ENCODE measurements around the gene ANO7. TPM values are rescaled to one million over a fixed set of nuclear protein-coding genes. Genes with fewer than 3 reads are reported as not detected.

Gene ANO7
- total and polyA plus RNA-seq, 2 experiments from 2014 or later, result 2.8 to 3.4 TPM

DNA sequence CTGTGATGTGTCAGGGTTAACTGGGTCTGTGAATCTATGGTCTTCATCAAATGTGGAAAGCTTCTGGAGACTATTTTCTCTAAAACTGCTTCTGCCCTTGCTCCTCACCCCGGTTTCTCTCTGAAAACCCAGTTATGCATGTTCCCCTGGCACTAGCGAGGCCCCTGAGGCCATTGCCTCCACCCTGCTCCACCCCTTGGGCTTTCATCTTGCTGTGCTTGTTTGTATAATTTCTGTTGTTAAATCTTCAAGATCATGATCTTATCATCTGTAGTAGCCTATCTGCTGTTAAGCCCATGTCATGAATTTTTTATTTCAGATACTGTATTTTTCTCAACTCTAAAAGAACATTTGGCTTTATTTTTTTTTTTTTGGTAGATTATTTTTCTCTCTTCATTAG is 14.9 kb upstream of the ANO7 start:
- no peaks in the 10 kb centered on the region for H3K9me3 ChIP-seq (ENCODE audit: low read depth)
- H3K4me1 ChIP-seq (ENCODE audit: low read depth), result no peaks in the 10 kb centered on the region
- H3K27ac ChIP-seq, result no peak overlapping the region
- no peak for DNase-seq (ENCODE audit: low read depth in 1 of 2, low spot score in 1 of 2)
- no peak overlapping the region for H3K4me3 ChIP-seq
- peaks cover 1% of the 10 kb centered on the region for H3K36me3 ChIP-seq
- no peaks in the 10 kb centered on the region for H3K27me3 ChIP-seq
- TF ChIP-seq, protein P1, sequence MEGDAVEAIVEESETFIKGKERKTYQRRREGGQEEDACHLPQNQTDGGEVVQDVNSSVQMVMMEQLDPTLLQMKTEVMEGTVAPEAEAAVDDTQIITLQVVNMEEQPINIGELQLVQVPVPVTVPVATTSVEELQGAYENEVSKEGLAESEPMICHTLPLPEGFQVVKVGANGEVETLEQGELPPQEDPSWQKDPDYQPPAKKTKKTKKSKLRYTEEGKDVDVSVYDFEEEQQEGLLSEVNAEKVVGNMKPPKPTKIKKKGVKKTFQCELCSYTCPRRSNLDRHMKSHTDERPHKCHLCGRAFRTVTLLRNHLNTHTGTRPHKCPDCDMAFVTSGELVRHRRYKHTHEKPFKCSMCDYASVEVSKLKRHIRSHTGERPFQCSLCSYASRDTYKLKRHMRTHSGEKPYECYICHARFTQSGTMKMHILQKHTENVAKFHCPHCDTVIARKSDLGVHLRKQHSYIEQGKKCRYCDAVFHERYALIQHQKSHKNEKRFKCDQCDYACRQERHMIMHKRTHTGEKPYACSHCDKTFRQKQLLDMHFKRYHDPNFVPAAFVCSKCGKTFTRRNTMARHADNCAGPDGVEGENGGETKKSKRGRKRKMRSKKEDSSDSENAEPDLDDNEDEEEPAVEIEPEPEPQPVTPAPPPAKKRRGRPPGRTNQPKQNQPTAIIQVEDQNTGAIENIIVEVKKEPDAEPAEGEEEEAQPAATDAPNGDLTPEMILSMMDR (IDR thresholded peaks at IDR 0.05; ENCODE audit: low read depth, low read length), result no peak

DNA sequence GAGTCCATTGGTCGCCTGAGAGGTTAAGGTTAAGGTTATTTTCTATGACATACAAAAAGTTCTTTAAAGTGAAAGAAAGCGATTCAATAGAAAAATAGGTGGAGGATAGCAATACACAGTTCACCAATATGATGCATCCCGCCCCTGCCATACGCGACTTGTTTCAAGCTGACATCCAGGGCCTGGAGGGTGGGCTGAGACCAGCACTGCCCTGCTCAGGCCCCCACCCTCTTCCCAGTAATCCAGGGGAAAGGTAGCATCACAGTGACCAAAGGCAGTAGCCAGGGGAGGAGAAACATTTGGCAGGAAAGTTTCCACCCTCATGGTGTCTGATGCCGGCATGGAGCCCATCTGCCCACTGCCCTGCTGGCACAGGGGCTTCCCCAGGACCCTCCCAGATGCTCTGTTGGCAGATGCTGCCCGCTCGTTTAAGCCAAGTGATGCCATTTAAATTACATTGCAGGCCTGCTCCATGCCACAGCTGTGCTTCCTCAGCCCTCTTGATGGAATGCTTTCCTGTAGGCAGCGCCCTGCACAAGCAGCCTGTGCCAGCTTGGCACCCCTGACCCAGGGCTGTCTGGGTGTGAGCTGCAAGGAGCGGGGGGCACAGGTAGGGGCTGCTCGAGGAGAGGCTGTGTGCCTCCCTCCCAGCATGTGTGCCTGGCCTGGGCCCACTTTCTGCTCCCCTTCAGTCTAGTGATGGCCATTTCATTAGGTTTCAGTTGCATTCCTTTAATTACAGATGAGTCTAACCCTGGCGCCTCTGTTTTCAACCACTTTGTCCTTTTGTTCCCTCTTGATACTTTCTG is 10.7 kb upstream of the ANO7 start:
- no peaks in the 10 kb centered on the region for H3K9me3 ChIP-seq (ENCODE audit: low read depth)
- TF ChIP-seq, protein P1 (IDR thresholded peaks at IDR 0.05; ENCODE audit: low read depth, low read length), result no peak
- no peaks in the 10 kb centered on the region for H3K27me3 ChIP-seq
- peaks cover 7% of the 10 kb centered on the region for H3K4me1 ChIP-seq (ENCODE audit: low read depth)
- H3K36me3 ChIP-seq, result no peaks in the 10 kb centered on the region
- H3K27ac ChIP-seq, result no peak overlapping the region
- DNase-seq (ENCODE audit: low read depth in 1 of 2, low spot score in 1 of 2), result no peak
- H3K4me3 ChIP-seq, result no peak overlapping the region

DNA sequence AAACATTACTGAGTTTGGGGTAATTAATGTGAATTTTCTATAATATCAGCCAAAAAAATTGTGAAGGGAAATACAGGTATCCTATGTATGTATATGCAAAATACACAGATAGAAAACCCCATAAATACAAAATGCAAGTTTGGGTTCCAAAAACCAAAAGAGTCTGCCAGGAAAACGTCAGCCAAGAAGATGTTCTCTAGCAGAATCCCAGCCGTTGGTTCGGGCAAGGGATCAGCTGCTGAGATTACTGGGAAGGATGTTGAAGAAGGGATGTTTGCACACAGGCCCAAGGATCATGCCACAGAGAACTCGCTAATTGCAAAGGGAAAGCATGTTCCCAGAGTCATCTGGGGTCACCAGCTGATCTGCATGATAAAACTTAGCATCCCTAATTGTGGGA is 9.5 kb upstream of the ANO7 start:
- peaks cover 7% of the 10 kb centered on the region for H3K4me1 ChIP-seq (ENCODE audit: low read depth)
- TF ChIP-seq, protein P1 (IDR thresholded peaks at IDR 0.05; ENCODE audit: low read depth, low read length), result no peak
- H3K36me3 ChIP-seq, result peaks cover 4% of the 10 kb centered on the region
- peak in 1 of 2 donors; percentile 19 for DNase-seq (ENCODE audit: low read depth in 1 of 2, low spot score in 1 of 2)
- no peaks in the 10 kb centered on the region for H3K9me3 ChIP-seq (ENCODE audit: low read depth)
- no peaks in the 10 kb centered on the region for H3K27me3 ChIP-seq
- no peak overlapping the region for H3K4me3 ChIP-seq
- H3K27ac ChIP-seq, result no peak overlapping the region

DNA sequence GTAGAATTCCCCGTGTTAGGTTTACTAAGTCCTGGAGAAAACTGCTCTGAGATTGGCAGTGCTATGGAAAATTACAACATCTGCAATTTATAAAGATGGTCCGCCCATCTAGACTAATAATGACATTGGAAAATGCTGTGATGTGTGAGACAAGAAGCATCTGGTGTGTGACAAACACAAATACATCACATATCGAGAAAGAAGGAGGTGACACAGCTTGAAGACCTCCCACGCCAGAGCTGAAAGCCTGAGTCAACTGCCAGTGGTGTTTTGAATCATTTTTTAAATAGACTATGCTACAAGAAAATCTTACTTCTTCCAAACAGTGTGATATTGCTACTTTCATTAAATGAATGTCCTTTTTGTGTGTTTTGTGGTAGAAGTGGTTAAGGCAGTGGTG is 8.6 kb upstream of the ANO7 start:
- Histone ChIP-seq H3K9me3 (ENCODE audit: low read depth) (no peaks in the 10 kb centered on the region), H3K4me1 (ENCODE audit: low read depth) (peaks cover 7% of the 10 kb centered on the region), H3K36me3 (peaks cover 4% of the 10 kb centered on the region), H3K27ac (no peak overlapping the region), H3K27me3 (no peaks in the 10 kb centered on the region), H3K4me3 (no peak overlapping the region)
- TF ChIP-seq, protein P1 (IDR thresholded peaks at IDR 0.05; ENCODE audit: low read depth, low read length), result no peak
- peak in 1 of 2 donors; percentile 17 for DNase-seq (ENCODE audit: low read depth in 1 of 2, low spot score in 1 of 2)

DNA sequence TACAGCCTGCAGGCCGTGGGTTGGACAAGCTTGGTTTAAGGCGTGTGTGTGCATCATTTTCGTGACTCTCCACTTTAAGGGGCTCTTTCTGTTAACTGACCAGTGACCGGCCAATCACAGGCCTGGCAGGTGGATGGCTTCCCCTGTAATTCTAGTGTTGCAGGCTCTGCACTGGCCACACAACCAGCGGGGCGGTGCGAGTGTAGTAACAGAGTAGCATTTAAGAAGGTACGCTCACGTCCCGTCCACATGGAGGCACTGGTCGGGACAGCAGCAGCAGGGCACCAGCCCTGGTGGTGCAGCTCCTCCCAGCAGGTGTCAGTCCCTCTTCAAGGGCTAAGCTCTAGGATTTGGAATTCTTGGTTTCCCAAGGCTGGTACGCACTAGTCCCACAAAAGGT is 8.0 kb upstream of the ANO7 start:
- H3K27me3 ChIP-seq, result no peaks in the 10 kb centered on the region
- TF ChIP-seq, protein P1 (IDR thresholded peaks at IDR 0.05; ENCODE audit: low read depth, low read length), result no peak
- H3K4me3 ChIP-seq, result no peak overlapping the region
- DNase-seq (ENCODE audit: low read depth in 1 of 2, low spot score in 1 of 2), result peak in 1 of 2 donors; percentile 24
- H3K27ac ChIP-seq, result no peak overlapping the region
- H3K4me1 ChIP-seq (ENCODE audit: low read depth), result peaks cover 7% of the 10 kb centered on the region
- H3K36me3 ChIP-seq, result peaks cover 4% of the 10 kb centered on the region
- no peaks in the 10 kb centered on the region for H3K9me3 ChIP-seq (ENCODE audit: low read depth)

Data from cardiac muscle cell (in vitro differentiated cells and primary cell).